GM23338 (cell line): ENCODE data around the gene DCLK1.

ENCODE experiments used
- CREB1 ChIP-seq: fragments of 250-450 bp; sonication (Bioruptor Pico); IDR thresholded peaks from 2 replicates; pipeline ENCODE4 v1.5.0; 2020; ENCODE audit warnings: low read depth, mild to moderate bottlenecking, moderate library complexity
- EZH2 ChIP-seq: fragments of 200-600 bp; sonication (generic); IDR thresholded peaks from one replicate; pipeline ENCODE4 v1.8.0; 2017; ENCODE audit warnings: antibody characterized with exemption, mild to moderate bottlenecking, low read depth; ENCODE audit not compliant: unreplicated experiment
- EZH2phosphoT487 ChIP-seq: fragments of 200-600 bp; sonication (generic); IDR thresholded peaks from one replicate; pipeline ENCODE4 v1.8.1; 2018; ENCODE audit warnings: antibody characterized with exemption; ENCODE audit not compliant: unreplicated experiment
- JUNB ChIP-seq: IDR thresholded peaks from one replicate; pipeline ENCODE4 v1.6.1; 2016; ENCODE audit warnings: antibody characterized with exemption; ENCODE audit not compliant: unreplicated experiment
- NANOG ChIP-seq: IDR thresholded peaks from 2 replicates; pipeline ENCODE4 v1.6.1; 2016; ENCODE audit warnings: antibody characterized with exemption, borderline replicate concordance
- POLR2AphosphoS5 ChIP-seq: IDR thresholded peaks from 2 replicates; pipeline ENCODE4 v1.6.1; 2016; ENCODE audit warnings: antibody characterized with exemption, low read depth
- STAT1 ChIP-seq: IDR thresholded peaks from one replicate; pipeline ENCODE4 v1.6.1; 2016; ENCODE audit warnings: antibody characterized with exemption; ENCODE audit not compliant: unreplicated experiment
- ZNF114 ChIP-seq: fragments of 250-450 bp; sonication (Bioruptor Pico); IDR thresholded peaks from 2 replicates; pipeline ENCODE4 v1.5.0; 2020; ENCODE audit warnings: mild to moderate bottlenecking, moderate library complexity
- ZNF331 ChIP-seq: fragments of 250-450 bp; sonication (Bioruptor Pico); IDR thresholded peaks from 2 replicates; pipeline ENCODE4 v1.5.0; 2020; ENCODE audit warnings: low read depth, mild to moderate bottlenecking, moderate library complexity
- TF ChIP-seq, protein P1 (sequence below), 2 experiments: fragments of 200-600 bp in 1 of 2; sonication (generic) in 1 of 2; conservative IDR thresholded peaks; 2 replicates each; pipeline versions ENCODE4 v1.5.1 to v1.6.1; 2016 to 2017; ENCODE audit warnings: antibody characterized with exemption in 2 of 2, low read depth in 2 of 2, mild to moderate bottlenecking in 2 of 2, moderate library complexity in 1 of 2
- TF ChIP-seq, protein P2 (sequence below): IDR thresholded peaks from one replicate; pipeline ENCODE4 v1.6.1; 2018; ENCODE audit warnings: antibody characterized with exemption; ENCODE audit not compliant: unreplicated experiment
- TF ChIP-seq, protein P3 (sequence below): IDR thresholded peaks from 2 replicates; pipeline ENCODE4 v1.6.1; 2016; ENCODE audit warnings: antibody characterized with exemption

DNA sequence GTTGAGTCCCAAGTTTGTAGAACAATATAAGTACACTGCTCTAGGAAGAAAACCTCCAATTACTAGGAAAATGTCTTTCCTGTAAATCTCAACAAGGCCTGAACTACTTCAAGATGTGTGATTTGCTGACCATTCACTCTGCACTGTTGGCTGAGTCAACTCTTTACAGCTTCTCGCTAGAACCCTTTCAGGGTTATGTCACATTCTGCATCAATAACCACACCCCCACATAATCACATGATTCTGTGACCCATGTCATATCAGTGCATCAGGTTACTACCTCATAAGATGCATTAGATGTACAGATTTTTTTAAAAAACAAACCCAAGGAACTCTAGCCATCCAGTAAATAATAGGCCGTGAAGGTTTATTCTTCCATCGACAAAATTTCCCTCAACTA, 16.1 kb upstream of the DCLK1 start:
- TF ChIP-seq EZH2phosphoT487 (no peak), CREB1 (CRISPR knock-in tag) (no peak), EZH2 (no peak), JUNB (no peak), NANOG (no peak), POLR2AphosphoS5 (no peak), ZNF114 (CRISPR knock-in tag) (no peak), STAT1 (no peak), ZNF331 (no peak)
- TF ChIP-seq, protein P1, sequence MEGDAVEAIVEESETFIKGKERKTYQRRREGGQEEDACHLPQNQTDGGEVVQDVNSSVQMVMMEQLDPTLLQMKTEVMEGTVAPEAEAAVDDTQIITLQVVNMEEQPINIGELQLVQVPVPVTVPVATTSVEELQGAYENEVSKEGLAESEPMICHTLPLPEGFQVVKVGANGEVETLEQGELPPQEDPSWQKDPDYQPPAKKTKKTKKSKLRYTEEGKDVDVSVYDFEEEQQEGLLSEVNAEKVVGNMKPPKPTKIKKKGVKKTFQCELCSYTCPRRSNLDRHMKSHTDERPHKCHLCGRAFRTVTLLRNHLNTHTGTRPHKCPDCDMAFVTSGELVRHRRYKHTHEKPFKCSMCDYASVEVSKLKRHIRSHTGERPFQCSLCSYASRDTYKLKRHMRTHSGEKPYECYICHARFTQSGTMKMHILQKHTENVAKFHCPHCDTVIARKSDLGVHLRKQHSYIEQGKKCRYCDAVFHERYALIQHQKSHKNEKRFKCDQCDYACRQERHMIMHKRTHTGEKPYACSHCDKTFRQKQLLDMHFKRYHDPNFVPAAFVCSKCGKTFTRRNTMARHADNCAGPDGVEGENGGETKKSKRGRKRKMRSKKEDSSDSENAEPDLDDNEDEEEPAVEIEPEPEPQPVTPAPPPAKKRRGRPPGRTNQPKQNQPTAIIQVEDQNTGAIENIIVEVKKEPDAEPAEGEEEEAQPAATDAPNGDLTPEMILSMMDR (conservative IDR thresholded peaks at IDR 0.05; ENCODE audit: low read depth in 2 of 2), result no peak
- TF ChIP-seq, protein P2, sequence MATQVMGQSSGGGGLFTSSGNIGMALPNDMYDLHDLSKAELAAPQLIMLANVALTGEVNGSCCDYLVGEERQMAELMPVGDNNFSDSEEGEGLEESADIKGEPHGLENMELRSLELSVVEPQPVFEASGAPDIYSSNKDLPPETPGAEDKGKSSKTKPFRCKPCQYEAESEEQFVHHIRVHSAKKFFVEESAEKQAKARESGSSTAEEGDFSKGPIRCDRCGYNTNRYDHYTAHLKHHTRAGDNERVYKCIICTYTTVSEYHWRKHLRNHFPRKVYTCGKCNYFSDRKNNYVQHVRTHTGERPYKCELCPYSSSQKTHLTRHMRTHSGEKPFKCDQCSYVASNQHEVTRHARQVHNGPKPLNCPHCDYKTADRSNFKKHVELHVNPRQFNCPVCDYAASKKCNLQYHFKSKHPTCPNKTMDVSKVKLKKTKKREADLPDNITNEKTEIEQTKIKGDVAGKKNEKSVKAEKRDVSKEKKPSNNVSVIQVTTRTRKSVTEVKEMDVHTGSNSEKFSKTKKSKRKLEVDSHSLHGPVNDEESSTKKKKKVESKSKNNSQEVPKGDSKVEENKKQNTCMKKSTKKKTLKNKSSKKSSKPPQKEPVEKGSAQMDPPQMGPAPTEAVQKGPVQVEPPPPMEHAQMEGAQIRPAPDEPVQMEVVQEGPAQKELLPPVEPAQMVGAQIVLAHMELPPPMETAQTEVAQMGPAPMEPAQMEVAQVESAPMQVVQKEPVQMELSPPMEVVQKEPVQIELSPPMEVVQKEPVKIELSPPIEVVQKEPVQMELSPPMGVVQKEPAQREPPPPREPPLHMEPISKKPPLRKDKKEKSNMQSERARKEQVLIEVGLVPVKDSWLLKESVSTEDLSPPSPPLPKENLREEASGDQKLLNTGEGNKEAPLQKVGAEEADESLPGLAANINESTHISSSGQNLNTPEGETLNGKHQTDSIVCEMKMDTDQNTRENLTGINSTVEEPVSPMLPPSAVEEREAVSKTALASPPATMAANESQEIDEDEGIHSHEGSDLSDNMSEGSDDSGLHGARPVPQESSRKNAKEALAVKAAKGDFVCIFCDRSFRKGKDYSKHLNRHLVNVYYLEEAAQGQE, result no peak
- TF ChIP-seq, protein P3, sequence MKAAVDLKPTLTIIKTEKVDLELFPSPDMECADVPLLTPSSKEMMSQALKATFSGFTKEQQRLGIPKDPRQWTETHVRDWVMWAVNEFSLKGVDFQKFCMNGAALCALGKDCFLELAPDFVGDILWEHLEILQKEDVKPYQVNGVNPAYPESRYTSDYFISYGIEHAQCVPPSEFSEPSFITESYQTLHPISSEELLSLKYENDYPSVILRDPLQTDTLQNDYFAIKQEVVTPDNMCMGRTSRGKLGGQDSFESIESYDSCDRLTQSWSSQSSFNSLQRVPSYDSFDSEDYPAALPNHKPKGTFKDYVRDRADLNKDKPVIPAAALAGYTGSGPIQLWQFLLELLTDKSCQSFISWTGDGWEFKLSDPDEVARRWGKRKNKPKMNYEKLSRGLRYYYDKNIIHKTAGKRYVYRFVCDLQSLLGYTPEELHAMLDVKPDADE, result no peak
